HG03175 (cell line): Measurements from ENCODE around the gene VAMP3.

Experiments used
- ATAC-seq: cut with Tn5 transposase; IDR thresholded peaks from one replicate; pipeline ENCODE4 v1.9.1; 2021; ENCODE audit warnings: mild to moderate bottlenecking, moderate library complexity; ENCODE audit not compliant: unreplicated experiment

The VAMP3 gene

GRCh38 chr1:7810395-7810794 is 39.3 kb downstream of the VAMP3 start:
- ATAC-seq = no peak

- ATAC-seq = no peak
Measured at GRCh38 chr1:7811476-7811875, 40.4 kb downstream of the VAMP3 start.

GRCh38 chr1:7813677-7814373 is 42.7 kb downstream of the VAMP3 start:
- no peak for ATAC-seq

GRCh38 chr1:7821282-7821681 is 50.2 kb downstream of the VAMP3 start:
- ATAC-seq = no peak

- ATAC-seq = no peak
Measured at GRCh38 chr1:7824701-7825100, 53.6 kb downstream of the VAMP3 start.

GRCh38 chr1:7826363-7826762 is 55.3 kb downstream of the VAMP3 start:
- ATAC-seq = no peak

- no peak for ATAC-seq
Measured at GRCh38 chr1:7827126-7827955, 56.2 kb downstream of the VAMP3 start.
